ENCODE measurements around the gene SLC30A3. TPM values are rescaled to one million over a fixed set of nuclear protein-coding genes. Genes with fewer than 3 reads are reported as not detected.
A peak's percentile ranks its signal among the peaks of the same experiment; 100 is the strongest.

The SLC30A3 gene
- total RNA-seq, 2 experiments from 2014 or later: 0.38 to 0.47 TPM

DNA sequence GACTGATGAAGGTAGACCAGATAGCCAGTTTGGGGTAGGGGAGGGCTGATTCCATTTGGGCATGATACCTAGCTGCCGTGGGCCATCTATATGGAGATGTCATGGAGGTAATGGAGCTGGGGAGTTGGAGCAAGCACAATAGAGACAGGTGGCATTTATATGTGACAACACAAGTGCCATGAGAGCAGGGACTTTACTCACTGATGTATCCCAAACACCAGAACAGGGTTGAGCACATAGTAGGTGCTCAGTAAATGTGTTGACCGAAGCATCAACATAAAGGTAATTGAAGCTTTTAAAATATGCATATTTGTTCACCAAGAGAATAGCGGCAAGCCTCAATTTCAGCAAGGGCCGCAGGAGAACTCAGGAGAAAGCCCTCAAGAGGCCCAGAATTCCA is 15.0 kb downstream of the SLC30A3 start:
- Mint-ChIP-seq H3K4me3 (no peak overlapping the region), H3K4me1 (no peaks in the 10 kb centered on the region), H3K27ac (no peak overlapping the region), H3K36me3 (no peaks in the 10 kb centered on the region), H3K27me3 (peaks cover 9% of the 10 kb centered on the region), H3K9me3 (ENCODE audit: low read depth) (no peaks in the 10 kb centered on the region)
- DNase-seq (no peak), ATAC-seq (no peak)
- CTCF ChIA-PET: interaction anchor here (1.3 to 5.9 kb wide), 3 partner anchors 33 to 55 kb away, joined by 3 to 51 read pairs (median 5); partner anchors contain the start of gene TRIM54

DNA sequence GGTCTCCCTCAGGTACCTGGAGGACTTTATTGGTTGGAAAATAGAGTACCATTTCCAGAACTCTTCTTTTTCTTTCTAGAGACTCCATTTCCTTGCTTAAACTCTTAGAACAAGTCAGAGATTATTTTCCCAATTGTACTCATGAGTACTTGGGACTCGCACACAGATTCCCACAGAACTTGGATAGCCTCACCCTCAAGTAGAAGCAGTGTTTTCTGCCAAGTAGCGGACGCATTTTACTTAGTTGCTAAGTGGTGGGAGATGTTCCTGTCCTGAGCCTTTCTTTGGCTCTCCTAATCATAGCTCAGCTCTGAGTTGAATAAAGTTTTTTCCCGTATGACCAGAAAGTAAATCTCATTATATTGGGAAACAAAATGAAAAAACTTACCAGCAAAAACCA is 17.2 kb downstream of the SLC30A3 start:
- no peak for ATAC-seq
- no peak for DNase-seq
- H3K4me3 Mint-ChIP-seq: no peak overlapping the region
- no peaks in the 10 kb centered on the region for H3K9me3 Mint-ChIP-seq (ENCODE audit: low read depth)
- H3K27me3 Mint-ChIP-seq: peaks cover 6% of the 10 kb centered on the region
- peaks cover 7% of the 10 kb centered on the region for H3K4me1 Mint-ChIP-seq
- H3K36me3 Mint-ChIP-seq: peaks cover 8% of the 10 kb centered on the region
- H3K27ac Mint-ChIP-seq: no peak overlapping the region
- CTCF ChIA-PET: interaction anchor here (1.5 kb wide), 2 partner anchors 34 to 56 kb away, joined by 4 read pairs; no protein-coding TSS in a partner anchor

DNA sequence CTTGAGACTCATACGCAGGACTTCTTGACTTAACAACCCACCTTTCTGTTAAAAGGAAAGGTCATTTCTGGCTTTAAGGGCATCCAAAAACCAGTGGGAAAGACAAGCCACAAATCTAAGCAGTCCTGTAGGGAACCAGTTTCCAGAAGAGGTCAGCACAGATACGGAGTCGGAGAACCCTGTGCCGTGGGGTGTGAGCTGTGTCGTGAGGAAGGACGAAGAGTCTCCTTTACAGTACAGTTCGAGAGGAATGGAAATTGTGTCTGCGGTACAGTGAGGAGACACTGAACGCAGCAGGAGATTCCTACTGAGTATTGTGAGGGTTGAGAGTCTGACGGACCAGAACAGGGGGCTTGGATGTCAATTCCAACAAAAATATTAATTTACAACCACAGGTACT is 17.7 kb downstream of the SLC30A3 start:
- Mint-ChIP-seq H3K27ac (no peak overlapping the region), H3K27me3 (peaks cover 6% of the 10 kb centered on the region), H3K4me3 (no peak overlapping the region), H3K36me3 (peaks cover 12% of the 10 kb centered on the region), H3K4me1 (peaks cover 7% of the 10 kb centered on the region), H3K9me3 (ENCODE audit: low read depth) (no peaks in the 10 kb centered on the region)
- CTCF ChIA-PET: interaction anchor here (1.5 kb wide), 2 partner anchors 35 to 56 kb away, joined by 4 read pairs; no protein-coding TSS in a partner anchor
- DNase-seq (no peak), ATAC-seq (no peak)

DNA sequence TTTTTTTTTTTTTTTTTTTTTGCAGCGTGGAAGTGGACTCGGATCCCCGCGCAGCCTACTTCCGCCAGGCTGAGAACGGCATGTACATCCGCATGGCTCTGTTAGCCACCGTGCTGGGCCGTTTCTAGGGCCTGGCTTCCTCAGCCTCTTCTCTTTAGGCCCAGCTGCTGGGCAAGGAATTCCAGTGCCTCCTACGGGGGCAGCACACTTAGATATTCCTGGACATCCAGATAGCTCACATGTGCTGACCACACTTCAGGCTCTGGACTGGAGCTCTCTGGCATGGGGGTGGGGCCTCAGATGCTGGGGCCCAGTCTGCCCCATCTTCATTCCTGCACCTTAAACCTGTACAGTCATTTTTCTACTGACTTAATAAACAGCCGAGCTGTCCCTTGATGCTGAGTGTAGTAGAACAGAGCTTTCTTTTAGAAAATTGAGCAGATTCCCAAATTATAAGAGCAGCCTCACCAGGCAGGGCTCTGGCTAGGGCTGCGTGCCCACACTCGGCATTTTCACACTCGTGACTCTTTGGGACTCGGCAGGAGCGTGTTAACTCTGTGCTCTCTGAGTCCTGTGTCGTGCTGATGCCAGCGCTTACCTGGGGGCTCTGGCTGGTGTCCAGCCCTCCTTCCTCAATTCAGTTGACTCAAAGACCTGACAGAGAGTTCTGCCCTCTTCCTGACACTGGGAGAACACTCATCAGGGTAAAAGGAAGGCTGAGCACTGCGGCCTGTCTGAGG is 19.3 kb downstream of the SLC30A3 start:
- peaks cover 6% of the 10 kb centered on the region for H3K27me3 Mint-ChIP-seq

DNA sequence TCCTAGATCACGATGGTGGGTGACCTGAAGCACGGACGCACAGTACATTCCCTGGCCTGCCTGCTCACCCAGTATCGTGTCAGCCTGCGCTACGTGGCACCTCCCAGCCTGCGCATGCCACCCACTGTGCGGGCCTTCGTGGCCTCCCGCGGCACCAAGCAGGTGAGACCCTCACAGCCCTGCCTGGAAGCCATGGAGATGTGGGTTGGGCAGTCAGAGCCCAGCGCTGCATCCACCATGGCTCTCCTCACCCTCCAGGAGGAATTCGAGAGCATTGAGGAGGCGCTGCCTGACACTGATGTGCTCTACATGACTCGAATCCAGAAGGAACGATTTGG is 20.3 kb downstream of the SLC30A3 start:
- peaks cover 30% of the 10 kb centered on the region for H3K36me3 Mint-ChIP-seq
- CTCF ChIA-PET: interaction anchor here (1.2 kb wide), 1 partner anchor 21 kb away, joined by 4 read pairs; no protein-coding TSS in a partner anchor
- no peak for DNase-seq
- no peak for ATAC-seq
- H3K27me3 Mint-ChIP-seq: no peaks in the 10 kb centered on the region
- H3K27ac Mint-ChIP-seq: no peak overlapping the region
- H3K4me1 Mint-ChIP-seq: peaks cover 7% of the 10 kb centered on the region
- no peak overlapping the region for H3K4me3 Mint-ChIP-seq
- no peaks in the 10 kb centered on the region for H3K9me3 Mint-ChIP-seq (ENCODE audit: low read depth)

More for the DNA sequence above, 19.3 kb downstream of the SLC30A3 start:
- Mint-ChIP-seq H3K27ac (no peak overlapping the region), H3K9me3 (ENCODE audit: low read depth) (no peaks in the 10 kb centered on the region), H3K4me1 (peaks cover 7% of the 10 kb centered on the region), H3K36me3 (peaks cover 22% of the 10 kb centered on the region), H3K4me3 (no peak overlapping the region)
- no peak for DNase-seq
- no peak for ATAC-seq
- CTCF ChIA-PET: no interaction called here

DNA sequence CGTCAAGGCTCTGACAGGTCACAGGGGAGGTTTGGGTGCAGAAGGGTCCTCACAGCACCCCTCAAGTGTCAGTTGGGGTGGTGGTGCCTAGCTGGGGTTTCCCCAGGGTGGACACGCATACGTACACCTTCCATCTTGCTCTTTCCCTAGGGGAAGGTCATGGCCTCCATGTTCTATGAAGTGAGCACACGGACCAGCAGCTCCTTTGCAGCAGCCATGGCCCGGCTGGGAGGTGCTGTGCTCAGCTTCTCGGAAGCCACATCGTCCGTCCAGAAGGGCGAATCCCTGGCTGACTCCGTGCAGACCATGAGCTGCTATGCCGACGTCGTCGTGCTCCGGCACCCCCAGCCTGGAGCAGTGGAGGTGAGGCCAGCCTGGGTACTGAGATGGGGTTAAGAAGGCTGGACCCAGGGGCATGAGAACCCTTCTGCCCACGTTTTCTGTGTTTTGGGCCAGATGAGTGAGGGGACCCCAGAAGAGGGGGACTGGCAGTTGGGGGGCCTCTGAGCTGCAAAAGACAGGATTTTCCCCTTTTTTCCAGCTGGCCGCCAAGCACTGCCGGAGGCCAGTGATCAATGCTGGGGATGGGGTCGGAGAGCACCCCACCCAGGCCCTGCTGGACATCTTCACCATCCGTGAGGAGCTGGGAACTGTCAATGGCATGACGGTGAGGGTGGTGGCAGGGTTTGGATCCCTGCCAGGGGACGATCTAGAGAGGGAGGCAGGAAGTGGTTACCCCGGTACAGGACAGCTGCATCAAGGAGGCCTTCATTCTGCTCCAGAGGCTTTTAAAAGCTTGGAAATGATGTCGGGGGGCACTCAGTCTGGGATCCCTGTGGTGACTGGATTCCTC is 20.9 kb downstream of the SLC30A3 start:
- peaks cover 34% of the 10 kb centered on the region for H3K36me3 Mint-ChIP-seq
- DNase-seq: no peak
- H3K27ac Mint-ChIP-seq: peak overlapping the region; percentile 43
- ATAC-seq: peak; percentile 20
- H3K9me3 Mint-ChIP-seq (ENCODE audit: low read depth): no peaks in the 10 kb centered on the region
- no peaks in the 10 kb centered on the region for H3K27me3 Mint-ChIP-seq
- peaks cover 7% of the 10 kb centered on the region for H3K4me1 Mint-ChIP-seq
- no peak overlapping the region for H3K4me3 Mint-ChIP-seq
- CTCF ChIA-PET: interaction anchor here (1.0 to 1.8 kb wide), 3 partner anchors 22 to 38 kb away, joined by 3 to 5 read pairs (median 4); no protein-coding TSS in a partner anchor

DNA sequence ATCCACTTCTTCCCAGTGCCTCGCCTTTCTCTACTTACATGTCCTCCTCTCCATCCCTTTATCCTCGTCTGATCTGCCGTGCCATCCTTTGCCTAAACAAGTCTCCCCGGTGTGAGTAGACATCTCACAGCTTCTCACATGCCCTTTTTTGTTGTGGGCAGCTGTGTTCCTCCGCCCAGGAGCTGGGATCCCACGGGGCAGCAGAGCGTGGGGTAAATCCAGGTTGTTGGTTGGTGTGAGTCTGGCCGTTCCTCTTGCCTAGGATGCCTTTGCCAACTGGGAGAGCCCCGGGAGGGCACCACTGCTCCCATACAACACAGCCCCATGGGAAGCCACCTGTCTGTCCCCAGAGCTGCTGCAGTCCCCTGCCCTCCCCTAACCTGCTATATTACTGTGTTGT is 22.4 kb downstream of the SLC30A3 start:
- Mint-ChIP-seq H3K27ac (no peak overlapping the region), H3K36me3 (peaks cover 44% of the 10 kb centered on the region), H3K4me1 (peaks cover 7% of the 10 kb centered on the region), H3K27me3 (no peaks in the 10 kb centered on the region), H3K4me3 (no peak overlapping the region), H3K9me3 (ENCODE audit: low read depth) (no peaks in the 10 kb centered on the region)
- ATAC-seq (no peak), DNase-seq (no peak)
- CTCF ChIA-PET: interaction anchor here (1.8 kb wide), 1 partner anchor 40 kb away, joined by 5 read pairs; no protein-coding TSS in a partner anchor

DNA sequence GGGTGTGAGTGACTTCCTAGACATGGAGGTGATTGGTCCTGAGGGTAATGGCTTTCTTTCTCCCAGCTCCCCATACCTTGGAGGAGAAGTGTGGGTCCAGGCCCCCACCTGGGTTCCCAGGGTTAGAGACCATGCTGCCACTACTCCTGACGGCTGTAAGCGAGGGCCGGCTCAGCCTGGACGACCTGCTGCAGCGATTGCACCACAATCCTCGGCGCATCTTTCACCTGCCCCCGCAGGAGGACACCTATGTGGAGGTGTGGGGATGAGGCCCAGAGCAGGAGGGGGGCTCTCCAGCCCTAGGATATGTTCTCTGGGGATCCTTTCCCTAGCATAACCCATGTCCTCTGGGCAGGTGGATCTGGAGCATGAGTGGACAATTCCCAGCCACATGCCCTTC is 23.9 kb downstream of the SLC30A3 start:
- no peaks in the 10 kb centered on the region for H3K27me3 Mint-ChIP-seq
- no peak overlapping the region for H3K4me3 Mint-ChIP-seq
- no peak overlapping the region for H3K27ac Mint-ChIP-seq
- no peaks in the 10 kb centered on the region for H3K9me3 Mint-ChIP-seq (ENCODE audit: low read depth)
- ATAC-seq (no peak), DNase-seq (no peak)
- H3K4me1 Mint-ChIP-seq: peaks cover 7% of the 10 kb centered on the region
- peaks cover 49% of the 10 kb centered on the region for H3K36me3 Mint-ChIP-seq
- CTCF ChIA-PET: no interaction called here

DNA sequence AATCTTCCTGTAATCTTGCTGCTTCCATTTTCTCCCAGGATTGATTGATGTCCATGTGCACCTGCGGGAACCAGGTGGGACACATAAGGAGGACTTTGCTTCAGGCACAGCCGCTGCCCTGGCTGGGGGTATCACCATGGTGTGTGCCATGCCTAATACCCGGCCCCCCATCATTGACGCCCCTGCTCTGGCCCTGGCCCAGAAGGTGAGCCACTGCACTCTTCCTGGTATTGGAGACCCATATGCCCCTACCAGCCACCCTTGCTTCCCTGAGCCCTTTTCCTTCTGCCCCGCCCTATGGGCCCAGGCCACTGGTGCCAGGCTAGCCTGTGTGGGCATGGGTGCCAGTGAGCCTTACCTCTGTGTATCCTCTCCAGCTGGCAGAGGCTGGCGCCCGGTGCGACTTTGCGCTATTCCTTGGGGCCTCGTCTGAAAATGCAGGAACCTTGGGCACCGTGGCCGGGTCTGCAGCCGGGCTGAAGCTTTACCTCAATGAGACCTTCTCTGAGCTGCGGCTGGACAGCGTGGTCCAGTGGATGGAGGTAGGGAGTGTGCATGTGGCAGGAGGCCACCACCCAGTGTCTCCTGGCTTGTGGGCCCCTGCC is 25.4 kb downstream of the SLC30A3 start:
- CTCF ChIA-PET: interaction anchor here (1.9 kb wide), 1 partner anchor 42 kb away, joined by 6 read pairs; no protein-coding TSS in a partner anchor
- H3K36me3 Mint-ChIP-seq: peaks cover 59% of the 10 kb centered on the region
- H3K4me3 Mint-ChIP-seq: no peak overlapping the region
- no peak overlapping the region for H3K27ac Mint-ChIP-seq
- peaks cover 7% of the 10 kb centered on the region for H3K4me1 Mint-ChIP-seq
- ATAC-seq (no peak), DNase-seq (no peak)
- no peaks in the 10 kb centered on the region for H3K9me3 Mint-ChIP-seq (ENCODE audit: low read depth)
- no peaks in the 10 kb centered on the region for H3K27me3 Mint-ChIP-seq

DNA sequence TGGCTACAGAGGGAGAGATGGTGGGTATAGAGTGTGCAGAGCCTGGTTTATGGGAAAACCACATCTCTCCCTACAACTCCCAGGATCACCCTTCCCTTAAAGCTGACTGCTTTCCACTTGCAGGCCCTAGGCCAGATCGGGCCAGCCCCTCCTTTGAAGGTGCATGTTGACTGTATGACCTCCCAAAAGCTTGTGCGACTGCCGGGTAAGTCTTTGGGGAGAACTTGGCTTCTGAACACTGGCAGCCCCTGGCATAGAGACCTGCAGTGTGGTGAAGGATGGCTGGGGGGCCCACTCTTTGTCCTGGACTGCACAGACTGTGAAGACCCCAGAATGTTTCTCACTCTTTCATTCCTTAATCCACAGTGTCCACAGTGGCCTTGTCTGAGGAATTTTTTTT is 26.2 kb downstream of the SLC30A3 start:
- H3K4me3 Mint-ChIP-seq: no peak overlapping the region
- ATAC-seq (no peak), DNase-seq (no peak)
- CTCF ChIA-PET: interaction anchor here (1.9 kb wide), 1 partner anchor 43 kb away, joined by 6 read pairs; no protein-coding TSS in a partner anchor
- H3K4me1 Mint-ChIP-seq: peaks cover 2% of the 10 kb centered on the region
- no peaks in the 10 kb centered on the region for H3K27me3 Mint-ChIP-seq
- peaks cover 66% of the 10 kb centered on the region for H3K36me3 Mint-ChIP-seq
- H3K9me3 Mint-ChIP-seq (ENCODE audit: low read depth): no peaks in the 10 kb centered on the region
- H3K27ac Mint-ChIP-seq: no peak overlapping the region

DNA sequence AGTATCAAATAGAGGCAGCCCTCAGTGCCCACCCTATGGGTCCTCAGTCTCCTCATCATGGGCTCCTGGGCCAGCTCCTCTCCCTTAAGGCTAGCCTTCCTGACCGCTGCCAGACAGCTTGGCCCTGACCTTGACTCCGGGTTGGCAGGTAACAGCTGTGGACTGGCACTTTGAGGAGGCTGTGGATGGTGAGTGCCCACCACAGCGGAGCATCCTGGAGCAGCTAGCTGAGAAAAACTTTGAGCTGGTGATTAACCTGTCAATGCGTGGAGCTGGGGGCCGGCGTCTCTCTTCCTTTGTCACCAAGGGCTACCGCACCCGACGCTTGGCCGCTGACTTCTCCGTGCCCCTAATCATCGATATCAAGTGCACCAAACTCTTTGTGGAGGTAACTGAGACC is 26.7 kb downstream of the SLC30A3 start:
- Mint-ChIP-seq H3K27me3 (no peaks in the 10 kb centered on the region), H3K27ac (no peak overlapping the region), H3K9me3 (ENCODE audit: low read depth) (no peaks in the 10 kb centered on the region), H3K4me1 (no peaks in the 10 kb centered on the region), H3K36me3 (peaks cover 65% of the 10 kb centered on the region), H3K4me3 (no peak overlapping the region)
- DNase-seq: no peak
- CTCF ChIA-PET: no interaction called here
- ATAC-seq: no peak

DNA sequence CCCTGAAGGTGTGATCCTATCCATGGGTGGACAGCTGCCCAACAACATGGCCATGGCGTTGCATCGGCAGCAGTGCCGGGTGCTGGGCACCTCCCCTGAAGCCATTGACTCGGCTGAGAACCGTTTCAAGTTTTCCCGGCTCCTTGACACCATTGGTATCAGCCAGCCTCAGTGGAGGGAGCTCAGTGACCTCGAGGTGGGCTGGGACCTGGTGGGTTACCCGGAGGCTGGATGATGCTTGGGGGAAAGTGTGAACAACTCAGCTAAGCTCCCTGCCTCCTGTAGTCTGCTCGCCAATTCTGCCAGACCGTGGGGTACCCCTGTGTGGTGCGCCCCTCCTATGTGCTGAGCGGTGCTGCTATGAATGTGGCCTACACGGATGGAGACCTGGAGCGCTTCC is 29.5 kb downstream of the SLC30A3 start:
- Mint-ChIP-seq H3K9me3 (ENCODE audit: low read depth) (no peaks in the 10 kb centered on the region), H3K27me3 (no peaks in the 10 kb centered on the region), H3K4me1 (no peaks in the 10 kb centered on the region), H3K36me3 (peaks cover 53% of the 10 kb centered on the region), H3K4me3 (no peak overlapping the region), H3K27ac (no peak overlapping the region)
- DNase-seq (no peak), ATAC-seq (no peak)
- CTCF ChIA-PET: interaction anchor here (0.8 kb wide), 1 partner anchor 16 kb away, joined by 3 read pairs; no protein-coding TSS in a partner anchor

DNA sequence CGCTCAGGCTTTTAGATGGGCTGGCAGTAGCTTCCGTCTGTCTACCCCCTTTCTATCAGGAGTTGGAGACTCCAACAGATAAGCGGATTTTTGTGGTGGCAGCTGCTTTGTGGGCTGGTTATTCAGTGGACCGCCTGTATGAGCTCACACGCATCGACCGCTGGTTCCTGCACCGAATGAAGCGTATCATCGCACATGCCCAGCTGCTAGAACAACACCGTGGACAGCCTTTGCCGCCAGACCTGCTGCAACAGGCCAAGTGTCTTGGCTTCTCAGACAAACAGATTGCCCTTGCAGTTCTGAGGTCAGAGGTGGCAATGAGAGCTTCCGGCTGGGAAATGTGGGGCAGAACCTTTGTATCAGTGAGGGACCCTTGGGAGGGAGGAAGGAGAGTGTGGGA is 30.9 kb downstream of the SLC30A3 start:
- Mint-ChIP-seq H3K9me3 (ENCODE audit: low read depth) (no peaks in the 10 kb centered on the region), H3K4me1 (no peaks in the 10 kb centered on the region), H3K27me3 (no peaks in the 10 kb centered on the region), H3K4me3 (no peak overlapping the region), H3K36me3 (peaks cover 53% of the 10 kb centered on the region), H3K27ac (no peak overlapping the region)
- CTCF ChIA-PET: interaction anchor here (0.9 to 1.4 kb wide), 2 partner anchors 47 to 108 kb away, joined by 3 to 7 read pairs; no protein-coding TSS in a partner anchor
- ATAC-seq (no peak), DNase-seq (no peak)
